Retinal pigment epithelial cell (primary cell): Measurements from ENCODE around the gene CDKN2A.

Source experiments
- DNase-seq: peaks from one replicate; pipeline ENCODE4 v3.0.0-alpha.2; 2010; ENCODE audit warnings: low read depth
- H3K4me3 ChIP-seq: 2 replicates; pipeline ENCODE4 v1.5.1; 2011; ENCODE audit warnings: mild to moderate bottlenecking, low read length, control low read depth, moderate library complexity
- TF ChIP-seq, protein P1 (sequence below): conservative IDR thresholded peaks from 2 replicates; pipeline ENCODE4 v1.5.1; 2011; ENCODE audit warnings: low read depth, low read length, control low read depth, inconsistent platforms

Gene CDKN2A

GRCh38 chr9:22028394-22028793 is 34.2 kb upstream of the CDKN2A start:
- no peak for DNase-seq
- TF ChIP-seq, protein P1, sequence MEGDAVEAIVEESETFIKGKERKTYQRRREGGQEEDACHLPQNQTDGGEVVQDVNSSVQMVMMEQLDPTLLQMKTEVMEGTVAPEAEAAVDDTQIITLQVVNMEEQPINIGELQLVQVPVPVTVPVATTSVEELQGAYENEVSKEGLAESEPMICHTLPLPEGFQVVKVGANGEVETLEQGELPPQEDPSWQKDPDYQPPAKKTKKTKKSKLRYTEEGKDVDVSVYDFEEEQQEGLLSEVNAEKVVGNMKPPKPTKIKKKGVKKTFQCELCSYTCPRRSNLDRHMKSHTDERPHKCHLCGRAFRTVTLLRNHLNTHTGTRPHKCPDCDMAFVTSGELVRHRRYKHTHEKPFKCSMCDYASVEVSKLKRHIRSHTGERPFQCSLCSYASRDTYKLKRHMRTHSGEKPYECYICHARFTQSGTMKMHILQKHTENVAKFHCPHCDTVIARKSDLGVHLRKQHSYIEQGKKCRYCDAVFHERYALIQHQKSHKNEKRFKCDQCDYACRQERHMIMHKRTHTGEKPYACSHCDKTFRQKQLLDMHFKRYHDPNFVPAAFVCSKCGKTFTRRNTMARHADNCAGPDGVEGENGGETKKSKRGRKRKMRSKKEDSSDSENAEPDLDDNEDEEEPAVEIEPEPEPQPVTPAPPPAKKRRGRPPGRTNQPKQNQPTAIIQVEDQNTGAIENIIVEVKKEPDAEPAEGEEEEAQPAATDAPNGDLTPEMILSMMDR = no peak
- no peak overlapping the region for H3K4me3 ChIP-seq

- no peak overlapping the region for H3K4me3 ChIP-seq
- TF ChIP-seq, protein P1 = no peak
- DNase-seq = no peak
Observed at GRCh38 chr9:22026696-22027095, 32.5 kb upstream of the CDKN2A start.

DNA sequence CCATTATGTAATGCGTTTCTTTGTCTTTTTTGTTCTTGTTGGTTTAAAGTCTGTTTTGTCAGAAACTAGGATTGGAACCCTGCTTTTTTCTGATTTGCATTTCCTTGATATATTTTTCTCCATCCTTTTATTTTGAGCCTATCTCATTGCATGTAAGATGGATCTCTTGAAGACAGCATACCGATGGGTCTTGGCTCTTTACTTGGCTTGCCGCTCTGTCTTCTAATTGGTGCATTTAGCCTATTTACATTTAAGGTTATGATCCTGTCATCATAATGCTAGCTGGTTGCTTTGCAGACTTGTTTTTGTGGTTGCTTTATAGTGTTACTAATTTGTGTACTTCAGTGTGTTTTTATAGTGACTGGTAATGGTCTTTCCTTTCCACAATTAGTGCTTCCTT is 28.2 kb upstream of the CDKN2A start:
- TF ChIP-seq, protein P1 = no peak

DNA sequence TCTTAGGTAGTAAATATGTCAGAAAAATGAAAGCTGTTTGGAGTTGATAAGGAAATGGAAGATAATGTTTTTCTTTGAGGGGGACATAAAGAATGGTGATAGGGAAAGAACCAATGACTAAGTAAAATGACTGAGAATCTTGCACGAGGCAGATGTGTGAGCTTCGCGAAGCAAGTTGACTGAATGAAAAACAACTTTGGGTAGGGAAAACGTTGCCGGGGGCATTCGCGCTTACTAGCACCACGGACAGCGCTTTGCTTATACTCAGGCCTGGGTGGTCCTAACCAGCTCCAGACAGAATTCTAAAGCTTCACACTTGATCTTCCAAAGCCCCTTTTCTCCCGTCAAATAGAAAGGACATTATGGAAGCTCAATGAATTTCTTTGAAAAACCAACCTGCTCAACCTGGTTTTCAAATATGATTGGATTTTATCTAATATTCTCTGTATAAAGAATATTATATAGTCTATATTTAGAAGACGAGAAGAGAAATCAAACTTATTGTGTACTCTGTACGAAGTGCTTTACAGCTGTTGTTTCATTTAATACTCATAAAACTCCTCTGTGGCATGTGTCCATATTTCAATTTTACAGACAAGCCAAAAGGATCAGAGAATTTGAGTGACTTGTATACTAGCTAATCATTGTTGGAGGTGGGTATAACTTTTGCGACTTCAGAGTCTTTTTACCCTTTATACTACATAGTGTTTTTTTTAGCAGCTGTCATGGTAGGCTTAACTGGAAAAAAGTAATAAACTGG is 16.9 kb upstream of the CDKN2A start:
- no peak overlapping the region for H3K4me3 ChIP-seq
- TF ChIP-seq, protein P1 = no peak
- no peak for DNase-seq

More for the DNA sequence above, 28.2 kb upstream of the CDKN2A start:
- no peak for DNase-seq
- no peak overlapping the region for H3K4me3 ChIP-seq

DNA sequence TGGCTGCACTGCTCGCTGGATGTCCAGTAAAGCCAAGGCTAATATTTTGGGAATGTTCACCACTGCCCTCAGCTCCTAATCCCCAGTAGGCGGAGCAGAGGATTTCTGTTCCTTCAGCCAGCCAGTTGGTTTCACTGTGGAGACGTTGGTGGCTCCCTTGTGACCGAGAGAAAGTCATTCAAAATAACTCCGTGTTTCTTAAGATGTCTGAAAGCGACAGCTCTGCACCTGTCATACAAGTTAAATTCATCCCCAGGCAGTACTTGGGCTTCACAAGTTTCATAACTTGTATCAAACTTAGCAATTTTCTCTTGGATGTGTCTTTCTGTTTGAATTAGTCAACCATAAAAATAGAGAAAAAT is 15.3 kb upstream of the CDKN2A start:
- H3K4me3 ChIP-seq = peak overlapping the region; percentile 74
- TF ChIP-seq, protein P1 = peak; percentile 42
- no peak for DNase-seq

- H3K4me3 ChIP-seq = peak within 1 kb of the TSS; percentile 74
Observed at GRCh38 chr9:22008717-22009505, 14.7 kb upstream of the CDKN2A start, which contains the start of gene CDKN2B. Gene CDKN2B, minus strand, starts transcription at chr9:22009305. Its CDS starts 352 bp downstream, at chr9:22008953.

More at GRCh38 chr9:22008717-22009505, 14.7 kb upstream of the CDKN2A start, which contains the start of gene CDKN2B:
- peak; percentile 85 for DNase-seq
- TF ChIP-seq, protein P1 = peak; percentile 75
